ENCODE measurements around the gene ZGLP1.
A peak's percentile ranks its signal among the peaks of the same experiment; 100 is the strongest.

GRCh38 chr19:10292206-10292788 lies 17.3 kb downstream of the ZGLP1 start:
- no peak for TF ChIP-seq CTCF (IDR thresholded peaks at IDR 0.05 in 2 of 3, conservative IDR thresholded peaks at IDR 0.05 in 1 of 3; ENCODE audit: borderline replicate concordance in 1 of 3, insufficient read depth in 1 of 3, low read depth in 2 of 3, low read length in 2 of 3)
- TF ChIP-seq POLR2A (IDR thresholded peaks at IDR 0.05; ENCODE audit: borderline replicate concordance, extremely low read depth, insufficient read depth, insufficient read length): no peak
- TF ChIP-seq, protein P1, sequence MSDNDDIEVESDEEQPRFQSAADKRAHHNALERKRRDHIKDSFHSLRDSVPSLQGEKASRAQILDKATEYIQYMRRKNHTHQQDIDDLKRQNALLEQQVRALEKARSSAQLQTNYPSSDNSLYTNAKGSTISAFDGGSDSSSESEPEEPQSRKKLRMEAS (IDR thresholded peaks at IDR 0.05): no peak
- no peak for TF ChIP-seq REST (IDR thresholded peaks at IDR 0.05; ENCODE audit: low read depth)
- TF ChIP-seq POLR2AphosphoS5 (IDR thresholded peaks at IDR 0.05; ENCODE audit: low read depth, low read length): peak; percentile 50
- no peak for TF ChIP-seq EZH2 (IDR thresholded peaks at IDR 0.05)
- no peak for TF ChIP-seq ZFX (IDR thresholded peaks at IDR 0.05)
- no peak for TF ChIP-seq ZBTB33 (IDR thresholded peaks at IDR 0.05; ENCODE audit: extremely low read depth, insufficient replicate concordance, low read length)
- TF ChIP-seq YY1 (IDR thresholded peaks at IDR 0.05; ENCODE audit: extremely low read depth, insufficient replicate concordance, low read depth, low read length): no peak
- TF ChIP-seq EZH2phosphoT487 (IDR thresholded peaks at IDR 0.05; ENCODE audit: borderline replicate concordance): no peak
- TF ChIP-seq RAD21 (IDR thresholded peaks at IDR 0.05; ENCODE audit: low read depth): no peak
- no peak for TF ChIP-seq ZNF274 (IDR thresholded peaks at IDR 0.05; ENCODE audit: low read depth, low read length)
- TF ChIP-seq, protein P2, sequence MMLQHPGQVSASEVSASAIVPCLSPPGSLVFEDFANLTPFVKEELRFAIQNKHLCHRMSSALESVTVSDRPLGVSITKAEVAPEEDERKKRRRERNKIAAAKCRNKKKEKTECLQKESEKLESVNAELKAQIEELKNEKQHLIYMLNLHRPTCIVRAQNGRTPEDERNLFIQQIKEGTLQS (IDR thresholded peaks at IDR 0.05): no peak

All from HCT116 (cell line).